HG03378 (cell line): ENCODE results near the gene FAM168B.

Experiments used
- ATAC-seq: cut with Tn5 transposase; IDR thresholded peaks from one replicate; pipeline ENCODE4 v1.9.1; 2021; ENCODE audit warnings: mild to moderate bottlenecking, moderate library complexity; ENCODE audit not compliant: unreplicated experiment

The FAM168B gene

DNA sequence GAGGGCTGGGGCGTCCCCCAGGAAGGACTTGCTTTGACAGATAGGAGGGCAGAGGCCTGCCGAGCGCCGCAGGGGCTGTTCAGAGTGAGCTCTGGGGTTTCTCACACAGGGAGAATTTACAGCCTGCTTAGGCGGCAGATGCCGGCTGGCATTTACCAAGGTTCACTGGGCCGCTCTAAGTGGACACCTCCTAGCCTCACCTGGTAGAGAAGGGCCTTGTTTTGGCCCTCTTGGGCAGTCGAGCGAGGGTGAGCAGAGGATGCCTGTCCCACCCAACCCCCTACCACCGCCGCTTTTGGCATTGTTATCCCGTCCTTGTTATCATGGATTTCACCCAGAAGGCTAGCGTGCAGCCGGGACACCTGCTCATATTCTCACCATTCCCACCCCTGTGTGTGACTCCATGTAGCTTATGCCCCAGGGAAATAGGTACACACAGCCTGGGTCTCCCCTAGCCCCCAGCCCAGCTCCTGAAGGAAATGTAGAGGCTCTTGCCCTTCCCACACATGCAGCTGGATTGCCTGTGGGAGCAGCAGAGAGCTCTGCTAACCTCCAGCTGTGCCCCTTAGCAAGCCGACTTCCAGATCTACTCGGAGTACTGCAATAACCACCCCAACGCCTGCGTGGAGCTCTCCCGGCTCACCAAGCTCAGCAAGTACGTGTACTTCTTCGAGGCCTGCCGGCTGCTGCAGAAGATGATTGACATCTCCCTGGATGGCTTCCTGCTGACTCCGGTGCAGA lies 52.4 kb downstream of the FAM168B start:
- no peak for ATAC-seq

DNA sequence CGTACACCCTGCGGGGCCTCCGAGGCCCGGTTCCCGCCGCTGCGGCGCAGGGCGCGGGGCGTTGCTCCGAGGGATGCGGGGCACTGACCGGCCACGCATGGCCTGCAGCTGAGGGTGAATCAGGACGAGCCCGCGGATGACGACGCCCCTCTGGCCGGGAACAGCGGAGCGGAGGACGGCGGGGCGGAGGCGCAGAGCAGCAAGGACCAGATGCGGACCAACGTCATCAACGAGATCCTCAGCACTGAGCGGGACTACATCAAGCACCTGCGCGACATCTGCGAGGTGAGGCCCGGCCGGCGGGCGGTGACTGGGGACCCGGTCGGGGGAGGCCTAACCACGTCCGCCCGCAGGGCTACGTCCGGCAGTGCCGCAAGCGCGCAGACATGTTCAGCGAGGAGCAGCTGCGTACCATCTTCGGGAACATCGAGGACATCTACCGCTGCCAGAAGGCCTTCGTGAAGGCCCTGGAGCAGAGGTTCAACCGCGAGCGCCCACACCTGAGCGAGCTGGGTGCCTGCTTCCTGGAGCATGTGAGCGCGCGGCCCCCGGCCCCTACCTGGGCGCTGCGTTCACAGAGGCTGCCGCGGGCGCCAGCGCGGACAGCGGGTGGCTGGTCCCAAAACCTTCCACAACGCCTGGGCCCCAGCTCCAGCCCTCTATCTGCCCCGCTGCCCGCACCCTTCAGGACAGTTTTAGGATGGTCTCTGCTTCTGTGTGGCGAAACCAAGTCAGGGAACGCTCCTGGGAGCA lies 53.2 kb downstream of the FAM168B start:
- no peak for ATAC-seq

GRCh38 chr2:131039535-131039907 lies 53.7 kb downstream of the FAM168B start:
- ATAC-seq = no peak

DNA sequence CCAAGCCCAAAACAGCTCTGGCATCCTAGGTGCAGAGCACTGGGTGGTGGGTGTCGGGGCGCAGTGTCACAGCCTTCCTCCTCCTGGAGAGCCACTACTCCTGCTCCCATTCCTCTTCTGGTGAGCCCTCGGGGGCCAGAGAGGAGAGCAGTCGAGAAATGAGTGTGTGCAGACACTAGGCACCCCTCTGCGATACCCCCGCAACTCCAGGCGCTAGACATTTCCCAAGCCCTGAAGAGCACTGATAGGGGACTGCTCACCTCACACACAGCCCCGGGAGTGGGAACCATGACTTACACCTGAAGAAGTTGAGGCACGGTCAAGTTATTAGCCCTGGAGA lies 54.2 kb downstream of the FAM168B start:
- ATAC-seq = no peak

GRCh38 chr2:131038258-131039100 lies 54.8 kb downstream of the FAM168B start:
- no peak for ATAC-seq

- no peak for ATAC-seq
Measured at GRCh38 chr2:131037398-131038257, 55.6 kb downstream of the FAM168B start.

DNA sequence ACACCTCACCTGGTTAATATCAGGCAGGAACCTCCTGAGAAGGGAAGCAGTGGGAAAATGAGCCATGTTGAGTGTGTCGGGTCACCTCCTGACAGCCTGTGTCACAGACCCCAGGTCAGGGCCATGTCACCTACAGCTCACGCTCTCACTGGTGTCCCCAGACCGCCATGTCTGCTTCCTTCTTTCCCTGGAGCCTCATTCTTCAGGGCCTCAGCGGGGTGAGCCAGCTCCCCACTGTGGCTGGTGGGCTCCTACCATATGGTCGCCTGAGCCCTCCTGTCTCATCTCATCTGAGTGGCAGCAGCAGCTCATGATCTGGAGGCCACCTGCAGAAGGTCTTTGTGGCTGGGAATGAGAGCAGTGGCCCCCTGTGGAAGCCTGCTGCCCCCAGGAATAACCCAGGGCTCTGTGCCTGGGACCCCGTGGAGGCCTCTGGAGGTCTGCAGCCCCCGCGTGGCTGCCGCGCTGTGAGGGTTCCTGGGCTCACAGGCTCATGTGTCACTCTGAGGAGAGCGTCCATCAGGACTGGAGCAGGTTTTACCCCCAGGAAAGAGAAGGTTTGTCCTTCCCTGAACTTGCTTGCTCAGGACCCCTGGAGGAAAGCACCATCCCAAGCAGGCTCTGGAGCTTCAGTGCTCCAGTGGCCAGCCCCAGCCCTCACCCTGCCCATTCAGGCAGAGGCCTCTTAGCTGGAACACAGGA lies 56.4 kb downstream of the FAM168B start:
- ATAC-seq = no peak

DNA sequence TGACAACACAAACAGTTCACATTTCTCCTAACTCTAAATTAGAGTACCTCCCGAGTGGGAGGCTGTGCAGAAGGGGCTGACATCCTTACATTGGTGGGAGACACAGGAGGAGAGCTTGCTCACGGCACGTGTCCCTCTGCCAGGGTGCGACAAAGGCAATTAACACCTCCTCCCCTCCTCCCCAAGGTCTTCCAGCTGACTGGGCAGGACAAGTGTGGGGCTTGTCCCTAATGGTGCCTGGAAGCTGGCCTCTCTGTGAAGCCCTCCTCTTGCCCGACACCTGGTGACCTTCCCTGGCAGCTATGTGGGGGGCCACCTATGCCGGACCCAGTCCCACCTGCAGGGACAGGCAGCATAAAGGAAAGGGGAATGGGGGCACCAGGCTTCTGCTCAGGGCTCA lies 57.0 kb downstream of the FAM168B start:
- no peak for ATAC-seq

DNA sequence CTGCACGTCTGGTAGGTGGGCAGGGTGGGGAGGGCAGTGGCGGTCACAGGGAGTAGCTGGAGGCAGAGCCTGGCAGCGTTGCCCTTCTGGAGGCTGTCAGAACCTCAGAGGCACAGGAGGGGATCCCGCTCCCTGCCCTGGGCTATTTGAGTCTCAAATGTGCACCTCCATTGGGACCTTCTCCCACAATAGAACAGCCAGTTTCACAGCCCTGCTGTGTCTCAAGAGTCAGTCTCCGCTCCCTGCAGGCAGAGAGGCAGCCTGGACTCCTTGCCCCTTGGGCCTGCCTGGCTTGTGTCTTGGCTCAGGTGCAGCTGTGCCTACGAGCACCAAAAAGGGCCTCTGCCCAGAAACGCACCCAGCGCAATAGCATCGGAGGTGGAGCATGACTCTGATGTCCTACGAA lies 57.4 kb downstream of the FAM168B start:
- no peak for ATAC-seq

- ATAC-seq = no peak
Measured at GRCh38 chr2:131035112-131035825, 58.0 kb downstream of the FAM168B start.

DNA sequence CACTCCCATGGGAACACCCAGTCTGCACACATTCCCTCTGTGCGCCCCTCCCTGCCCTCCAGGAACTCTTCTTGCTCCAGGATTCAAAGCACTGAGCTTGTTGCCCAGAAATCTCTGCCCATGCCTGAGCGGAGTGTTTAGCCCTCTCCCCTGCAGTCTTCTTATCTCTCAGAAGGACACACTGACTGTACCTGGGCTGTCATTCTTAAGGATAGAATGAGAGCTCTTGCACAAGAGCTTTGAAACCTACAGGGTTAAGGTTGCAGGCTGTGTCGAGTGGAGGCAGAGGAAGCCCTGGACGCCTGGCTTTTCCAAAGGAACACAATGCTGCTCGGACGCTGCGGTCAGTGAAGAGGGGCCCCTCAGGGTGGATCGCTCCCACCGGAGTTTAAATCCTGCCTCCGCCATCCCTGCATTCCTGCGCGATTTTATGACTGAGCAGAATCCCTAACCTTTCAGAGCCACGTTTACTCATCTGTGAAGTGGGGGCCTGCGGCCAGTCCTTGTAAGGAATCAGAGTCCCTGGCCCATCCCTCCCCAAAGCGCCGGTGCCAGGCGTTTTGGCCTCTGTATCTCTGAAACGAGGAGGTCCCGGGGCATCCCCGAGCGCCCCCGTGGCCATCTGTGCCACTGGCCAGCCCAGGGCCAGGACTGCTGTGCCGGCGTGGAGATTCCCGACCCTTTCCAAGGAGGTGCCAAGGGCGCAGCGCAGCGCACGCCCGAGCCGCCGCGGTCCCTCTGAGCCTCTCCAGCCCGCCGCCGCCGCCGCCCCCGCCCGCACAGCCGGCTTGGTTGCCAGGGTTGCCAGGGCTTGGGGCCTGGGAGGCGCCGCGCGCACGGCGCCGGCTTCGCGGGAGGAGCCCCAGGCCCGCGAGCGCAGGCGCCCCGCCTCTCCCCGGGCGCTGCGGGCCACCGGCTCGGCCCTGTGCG lies 58.9 kb downstream of the FAM168B start:
- no peak for ATAC-seq

- no peak for ATAC-seq
Measured at GRCh38 chr2:131033786-131034121, 59.5 kb downstream of the FAM168B start.

DNA sequence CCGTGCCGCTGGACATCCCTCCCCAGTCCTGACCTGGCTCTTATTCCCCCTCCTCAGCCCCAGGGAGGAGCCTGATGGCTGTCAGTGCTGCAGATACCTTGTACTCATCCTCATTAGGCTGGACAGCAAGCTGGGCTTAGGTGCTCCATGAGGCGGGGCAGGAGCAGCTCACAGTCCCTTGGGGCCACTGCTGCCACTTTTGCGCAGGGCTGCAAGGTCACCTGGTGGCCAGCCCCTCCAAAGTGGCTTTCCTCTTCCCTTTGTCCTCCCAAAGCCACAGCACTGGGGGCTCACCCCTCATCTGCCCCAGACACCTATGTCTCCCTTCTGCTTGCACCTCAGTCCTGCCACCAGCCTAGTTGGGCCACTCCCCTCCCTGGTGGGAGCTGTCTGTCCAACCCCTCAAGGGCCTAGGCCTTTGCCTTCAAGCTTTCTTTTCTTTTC lies 60.8 kb downstream of the FAM168B start:
- no peak for ATAC-seq

DNA sequence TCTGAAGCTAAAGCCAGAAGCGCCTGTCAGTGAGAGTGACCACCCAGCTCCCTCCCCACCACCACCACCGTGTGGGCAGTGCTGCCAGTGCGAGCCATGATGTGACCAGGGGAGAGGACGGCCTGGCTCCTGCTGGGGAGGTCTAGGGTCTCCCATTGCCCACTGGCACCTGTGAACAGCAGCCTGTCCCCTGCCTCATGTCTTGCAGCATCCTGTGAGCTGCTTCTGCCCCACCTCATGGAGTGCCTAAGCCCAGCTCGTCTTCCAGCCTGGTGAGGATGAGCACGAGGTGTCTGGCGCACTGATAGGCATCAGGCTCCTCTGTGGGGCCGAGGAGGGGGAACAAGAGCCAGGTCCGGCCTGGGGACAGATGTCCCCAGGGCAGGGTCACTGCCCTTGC lies 61.4 kb downstream of the FAM168B start:
- no peak for ATAC-seq

- ATAC-seq = no peak
Measured at GRCh38 chr2:131031431-131031841, 61.8 kb downstream of the FAM168B start.

DNA sequence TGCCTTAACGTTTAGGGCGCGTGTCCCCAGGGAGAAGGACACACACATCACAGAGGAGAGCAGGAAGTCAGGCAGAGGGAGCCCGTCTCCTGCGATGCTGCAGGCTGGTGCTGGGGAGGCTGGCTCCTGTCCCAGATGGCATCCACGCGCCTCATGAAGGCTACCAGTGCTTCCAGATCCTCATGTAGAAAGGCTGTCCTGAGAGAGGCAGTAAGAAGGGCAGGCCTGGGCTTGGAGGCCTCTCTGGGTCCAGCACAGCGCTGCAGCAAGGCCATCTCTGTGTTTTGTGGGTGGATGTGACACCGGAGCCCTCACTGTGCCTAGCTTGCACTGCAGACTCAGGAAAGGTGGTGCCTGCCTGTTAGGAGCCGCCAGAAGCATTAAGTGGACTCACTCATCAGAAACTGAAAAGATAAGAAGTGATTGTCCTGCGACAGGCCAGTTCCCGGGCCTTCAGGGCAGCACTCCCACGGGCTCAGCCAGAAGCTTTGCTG lies 62.7 kb downstream of the FAM168B start:
- ATAC-seq = no peak

- ATAC-seq = no peak
Measured at GRCh38 chr2:131029812-131030211, 63.4 kb downstream of the FAM168B start.
